ENCODE data around the gene ERBB3.

The ERBB3 gene

DNA sequence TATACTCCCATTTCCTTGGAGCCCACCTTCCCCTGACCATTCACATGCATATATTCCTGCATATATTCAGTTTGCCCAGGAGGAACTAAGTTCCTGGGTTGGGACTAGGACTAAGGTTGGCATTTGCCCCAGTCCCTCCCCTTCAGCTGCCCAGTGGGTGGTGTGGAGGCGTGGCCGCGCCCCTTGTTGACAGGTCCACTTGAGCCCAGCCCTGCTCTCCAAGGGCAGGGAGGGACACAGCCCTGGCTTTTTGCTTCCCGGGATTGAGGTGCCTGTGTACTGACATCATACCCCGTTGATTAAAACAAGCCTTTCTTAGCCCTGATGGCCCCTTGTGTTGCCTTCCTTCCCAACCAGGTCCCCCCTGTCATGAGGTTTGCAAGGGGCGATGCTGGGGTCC lies 7.3 kb downstream of the ERBB3 start:
- no peak for TF ChIP-seq ZNF274 (IDR thresholded peaks at IDR 0.05; ENCODE audit: low read depth, low read length)
- no peak overlapping the region for H3K4me3 ChIP-seq (ENCODE audit: low read length)

DNA sequence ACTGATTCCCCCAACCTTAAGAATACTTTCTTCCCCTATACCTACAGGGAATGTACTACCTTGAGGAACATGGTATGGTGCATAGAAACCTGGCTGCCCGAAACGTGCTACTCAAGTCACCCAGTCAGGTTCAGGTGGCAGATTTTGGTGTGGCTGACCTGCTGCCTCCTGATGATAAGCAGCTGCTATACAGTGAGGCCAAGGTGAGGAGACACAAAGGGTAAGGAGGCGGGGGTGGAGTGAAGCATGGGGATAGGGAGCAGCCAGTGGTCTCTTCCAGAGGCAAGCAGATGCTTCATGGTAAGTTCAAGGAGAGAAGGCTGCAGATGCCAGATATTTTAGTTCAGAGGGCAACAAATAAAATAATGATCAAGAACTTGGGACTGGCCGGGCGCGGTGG lies 17.8 kb downstream of the ERBB3 start:
- no peak for TF ChIP-seq ZNF274 (IDR thresholded peaks at IDR 0.05; ENCODE audit: low read depth, low read length)
- H3K4me3 ChIP-seq (ENCODE audit: low read length), result no peak overlapping the region

- no peak overlapping the region for H3K4me3 ChIP-seq (ENCODE audit: low read length)
- TF ChIP-seq ZNF274 (IDR thresholded peaks at IDR 0.05; ENCODE audit: low read depth, low read length), result no peak
Observed at GRCh38 chr12:56098592-56098991, 18.6 kb downstream of the ERBB3 start.

DNA sequence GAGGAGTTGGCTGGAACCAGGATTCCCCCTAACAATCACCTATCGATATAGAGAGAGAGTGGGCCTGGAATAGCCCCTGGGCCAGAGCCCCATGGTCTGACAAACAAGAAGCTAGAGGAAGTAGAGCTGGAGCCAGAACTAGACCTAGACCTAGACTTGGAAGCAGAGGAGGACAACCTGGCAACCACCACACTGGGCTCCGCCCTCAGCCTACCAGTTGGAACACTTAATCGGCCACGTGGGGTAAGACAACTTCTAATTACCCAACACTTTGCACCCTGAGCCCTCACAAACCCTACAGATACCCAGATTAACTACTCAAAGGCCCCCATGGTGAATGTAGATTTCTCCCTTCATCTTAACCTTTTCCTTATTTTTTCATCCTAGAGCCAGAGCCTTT lies 19.8 kb downstream of the ERBB3 start:
- no peak for TF ChIP-seq ZNF274 (IDR thresholded peaks at IDR 0.05; ENCODE audit: low read depth, low read length)
- H3K4me3 ChIP-seq (ENCODE audit: low read length), result no peak overlapping the region

- no peak overlapping the region for H3K4me3 ChIP-seq (ENCODE audit: low read length)
- no peak for TF ChIP-seq ZNF274 (IDR thresholded peaks at IDR 0.05; ENCODE audit: low read depth, low read length)
Observed at GRCh38 chr12:56101045-56101444, 21.1 kb downstream of the ERBB3 start.

DNA sequence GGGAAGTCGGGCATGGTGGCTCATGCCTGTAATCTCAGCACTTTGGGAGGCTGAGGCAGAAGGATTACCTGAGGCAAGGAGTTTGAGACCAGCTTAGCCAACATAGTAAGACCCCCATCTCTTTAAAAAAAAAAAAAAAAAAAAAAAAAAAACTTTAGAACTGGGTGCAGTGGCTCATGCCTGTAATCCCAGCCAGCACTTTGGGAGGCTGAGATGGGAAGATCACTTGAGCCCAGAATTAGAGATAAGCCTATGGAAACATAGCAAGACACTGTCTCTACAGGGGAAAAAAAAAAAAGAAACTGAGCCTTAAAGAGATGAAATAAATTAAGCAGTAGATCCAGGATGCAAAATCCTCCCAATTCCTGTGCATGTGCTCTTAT lies 22.7 kb downstream of the ERBB3 start:
- no peak for TF ChIP-seq ZNF274 (IDR thresholded peaks at IDR 0.05; ENCODE audit: low read depth, low read length)
- no peak overlapping the region for H3K4me3 ChIP-seq (ENCODE audit: low read length)

DNA sequence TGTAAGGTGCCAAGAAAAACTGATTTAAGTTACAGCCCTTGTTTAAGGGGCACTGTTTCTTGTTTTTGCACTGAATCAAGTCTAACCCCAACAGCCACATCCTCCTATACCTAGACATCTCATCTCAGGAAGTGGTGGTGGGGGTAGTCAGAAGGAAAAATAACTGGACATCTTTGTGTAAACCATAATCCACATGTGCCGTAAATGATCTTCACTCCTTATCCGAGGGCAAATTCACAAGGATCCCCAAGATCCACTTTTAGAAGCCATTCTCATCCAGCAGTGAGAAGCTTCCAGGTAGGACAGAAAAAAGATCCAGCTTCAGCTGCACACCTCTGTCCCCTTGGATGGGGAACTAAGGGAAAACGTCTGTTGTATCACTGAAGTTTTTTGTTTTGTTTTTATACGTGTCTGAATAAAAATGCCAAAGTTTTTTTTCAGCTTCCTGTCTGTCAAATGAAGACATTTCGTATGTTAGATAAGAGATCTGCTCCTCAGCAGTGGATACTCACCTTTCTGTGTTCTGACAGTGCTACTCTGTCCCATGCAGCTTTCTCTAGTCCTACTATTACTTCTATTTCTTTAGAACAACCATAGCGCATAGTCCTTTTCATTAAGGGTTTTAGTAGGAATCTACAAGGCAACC lies 23.2 kb downstream of the ERBB3 start:
- no peak for TF ChIP-seq ZNF274 (IDR thresholded peaks at IDR 0.05; ENCODE audit: low read depth, low read length)
- no peak overlapping the region; the same call in 1 of the 2 replicates for H3K4me3 ChIP-seq (ENCODE audit: low read length)

DNA sequence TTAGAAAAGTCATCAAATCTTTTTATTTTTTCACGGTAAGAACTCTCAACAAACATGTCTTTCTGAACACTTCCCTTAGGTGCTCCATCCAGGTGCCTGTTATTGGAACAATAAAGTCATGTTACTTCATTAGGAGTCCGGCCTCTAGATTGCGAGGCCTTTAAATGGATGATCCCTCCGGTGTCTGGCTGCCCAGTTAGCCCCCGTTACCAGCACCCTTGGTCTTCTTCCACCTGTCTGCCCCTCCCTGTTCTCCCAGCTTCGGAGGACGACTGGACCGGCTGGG lies 23.8 kb downstream of the ERBB3 start:
- TF ChIP-seq ZNF274 (IDR thresholded peaks at IDR 0.05; ENCODE audit: low read depth, low read length), result no peak

DNA sequence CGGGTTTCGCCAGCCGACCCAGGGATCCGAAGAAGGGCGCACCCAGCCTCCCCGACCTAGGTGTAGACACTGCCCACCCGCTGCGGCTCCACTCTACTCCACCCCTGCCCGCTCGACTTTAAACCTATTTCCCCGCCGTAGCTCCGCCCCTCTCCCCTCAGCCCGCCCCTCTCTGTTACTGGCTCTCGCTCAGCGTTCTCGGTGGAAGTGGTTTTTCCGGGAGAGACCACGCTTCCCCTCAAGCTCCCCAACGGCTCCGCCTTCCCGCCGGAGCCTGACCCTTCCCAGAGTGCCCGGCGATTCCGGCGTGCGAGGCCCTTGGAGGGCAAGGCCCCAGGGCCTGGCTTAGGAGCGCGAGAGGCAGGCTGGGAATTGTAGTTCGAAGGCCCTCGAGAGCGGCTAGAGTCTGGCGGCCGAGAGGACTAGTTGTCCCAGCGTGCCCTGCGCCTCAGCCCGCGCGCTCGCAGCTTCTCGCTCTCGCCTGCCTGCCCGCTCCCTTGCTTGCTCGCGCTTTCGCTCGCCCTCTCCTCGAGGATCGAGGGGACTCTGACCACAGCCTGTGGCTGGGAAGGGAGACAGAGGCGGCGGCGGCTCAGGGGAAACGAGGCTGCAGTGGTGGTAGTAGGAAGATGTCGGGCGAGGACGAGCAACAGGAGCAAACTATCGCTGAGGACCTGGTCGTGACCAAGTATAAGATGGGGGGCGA lies 24.3 kb downstream of the ERBB3 start, which contains the start of gene PA2G4:
PA2G4 (plus strand) TSS at position 451 of the 706 bp plus-strand sequence; CDS start at position 630, 179 bp downstream.
- H3K4me3 ChIP-seq (ENCODE audit: low read length), result peak within 1 kb of the TSS; percentile 81
- TF ChIP-seq ZNF274 (IDR thresholded peaks at IDR 0.05; ENCODE audit: low read depth, low read length), result no peak

More for the DNA sequence above, 23.8 kb downstream of the ERBB3 start:
- H3K4me3 ChIP-seq (ENCODE audit: low read length), result peak overlapping the region; percentile 73

- peak overlapping the region; percentile 81 for H3K4me3 ChIP-seq (ENCODE audit: low read length)
- TF ChIP-seq ZNF274 (IDR thresholded peaks at IDR 0.05; ENCODE audit: low read depth, low read length), result no peak
Observed at GRCh38 chr12:56104815-56105608, 25.0 kb downstream of the ERBB3 start.

DNA sequence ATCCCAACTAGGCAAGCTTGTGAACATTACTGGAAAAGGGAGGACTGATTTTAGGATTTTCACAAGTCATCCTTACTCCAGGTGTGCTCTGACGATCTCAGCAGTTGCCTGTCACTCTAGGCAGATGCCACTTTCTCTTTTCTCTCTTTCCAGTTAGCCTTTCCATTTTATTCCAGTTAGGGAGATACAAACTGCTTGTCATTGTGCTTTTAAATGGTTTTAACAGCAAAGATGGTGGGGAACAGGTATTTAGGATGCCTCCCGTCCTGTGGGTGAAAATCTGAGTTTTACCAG lies 25.6 kb downstream of the ERBB3 start:
- no peak for TF ChIP-seq ZNF274 (IDR thresholded peaks at IDR 0.05; ENCODE audit: low read depth, low read length)
- H3K4me3 ChIP-seq (ENCODE audit: low read length), result peak overlapping the region; percentile 81

DNA sequence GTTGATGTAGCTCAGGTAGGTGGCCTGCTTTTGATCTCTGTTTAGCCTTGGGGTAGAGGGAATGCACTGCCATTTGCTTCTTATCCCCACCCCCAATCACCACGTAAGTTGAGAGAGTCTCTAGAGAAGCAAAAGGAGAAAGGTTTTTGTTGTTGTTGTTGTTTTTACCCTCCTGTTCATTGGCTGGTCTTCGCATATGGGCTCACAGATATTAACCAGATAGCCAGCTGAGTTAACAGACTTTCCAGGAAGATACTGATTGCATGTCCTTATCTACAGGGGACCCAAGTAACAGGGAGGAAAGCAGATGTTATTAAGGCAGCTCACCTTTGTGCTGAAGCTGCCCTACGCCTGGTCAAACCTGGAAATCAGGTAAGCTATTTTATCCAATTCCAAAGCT lies 27.3 kb downstream of the ERBB3 start:
- TF ChIP-seq ZNF274 (IDR thresholded peaks at IDR 0.05; ENCODE audit: low read depth, low read length), result no peak
- no peak overlapping the region for H3K4me3 ChIP-seq (ENCODE audit: low read length)

GRCh38 chr12:56110571-56110970 lies 30.6 kb downstream of the ERBB3 start:
- no peak overlapping the region for H3K4me3 ChIP-seq (ENCODE audit: low read length)
- TF ChIP-seq ZNF274 (IDR thresholded peaks at IDR 0.05; ENCODE audit: low read depth, low read length), result no peak

GRCh38 chr12:56114084-56114483 lies 34.1 kb downstream of the ERBB3 start:
- TF ChIP-seq ZNF274 (IDR thresholded peaks at IDR 0.05; ENCODE audit: low read depth, low read length), result no peak
- H3K4me3 ChIP-seq (ENCODE audit: low read length), result no peak overlapping the region

DNA sequence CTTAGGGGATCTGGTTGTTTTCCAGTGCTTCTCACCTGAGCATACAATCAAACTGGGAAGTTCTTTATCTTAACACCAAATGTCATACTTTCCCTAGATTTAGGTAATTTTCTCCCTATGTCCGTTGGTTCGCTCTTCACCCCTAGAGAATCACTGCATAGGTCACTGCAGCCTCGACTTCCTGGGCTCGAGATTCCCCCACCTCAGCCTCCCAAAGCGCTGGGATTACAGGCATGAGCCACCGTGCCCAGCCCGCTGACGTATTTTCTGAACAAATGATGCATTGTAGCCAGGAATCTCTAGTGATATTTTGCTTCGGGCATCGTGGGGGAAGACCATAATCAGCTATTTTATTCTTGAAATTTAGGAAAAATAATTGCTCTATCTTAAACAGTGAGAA lies 35.4 kb downstream of the ERBB3 start:
- no peak for TF ChIP-seq ZNF274 (IDR thresholded peaks at IDR 0.05; ENCODE audit: low read depth, low read length)
- peak overlapping the region; percentile 95 for H3K4me3 ChIP-seq (ENCODE audit: low read length)
